Astrocyte of the spinal cord (primary cell): ENCODE measurements around the gene ABITRAM.
A peak's percentile ranks its signal among the peaks of the same experiment; 100 is the strongest.
"Not testable (repeated sequence)": the region's sequence is repeated elsewhere in the genome, so short reads cannot be mapped to it uniquely, and the experiment has no call there.

Experiments used
- DNase-seq: peaks from one replicate; pipeline ENCODE4 v3.0.0; 2011; ENCODE audit warnings: low read depth, low spot score
- H3K4me3 ChIP-seq: 2 replicates; pipeline ENCODE4 v1.5.1; 2011; ENCODE audit warnings: low read depth, mild to moderate bottlenecking, low read length, moderate library complexity
- CTCF ChIP-seq: IDR thresholded peaks from 2 replicates; pipeline ENCODE4 v1.5.1; 2012; ENCODE audit warnings: low read depth, mild to moderate bottlenecking, low read length, inconsistent platforms
- in situ Hi-C: cut with HindIII; loops from 2 replicates; pipeline ENCODE4 v1.10.0; 2017; ENCODE audit warnings: low sequenced_read_pairs

ABITRAM gene

GRCh38 chr9:108963459-108964143 lies 29.4 kb downstream of the ABITRAM start:
- no peak overlapping the region for H3K4me3 ChIP-seq
- peak; percentile 12 for DNase-seq
- in situ Hi-C loops, result no loop called here
- TF ChIP-seq CTCF, result no peak

- no peak for DNase-seq
- TF ChIP-seq CTCF, result no peak
- H3K4me3 ChIP-seq, result no peak overlapping the region
- in situ Hi-C loops, result no loop called here
Observed at GRCh38 chr9:108967916-108968315, 33.7 kb downstream of the ABITRAM start.

GRCh38 chr9:108971392-108971791 lies 37.2 kb downstream of the ABITRAM start:
- DNase-seq, H3K4me3 ChIP-seq, in situ Hi-C loops: not testable (repeated sequence)

- TF ChIP-seq CTCF, result no peak
- DNase-seq, result no peak
- no peak overlapping the region for H3K4me3 ChIP-seq
- in situ Hi-C loops, result no loop called here
Observed at GRCh38 chr9:108972186-108972585, 38.0 kb downstream of the ABITRAM start.

- no peak overlapping the region for H3K4me3 ChIP-seq
- in situ Hi-C loops, result no loop called here
- DNase-seq, result peak; percentile 52
- TF ChIP-seq CTCF, result no peak
Observed at GRCh38 chr9:108972626-108973209, 38.5 kb downstream of the ABITRAM start.

GRCh38 chr9:108973895-108974294 lies 39.7 kb downstream of the ABITRAM start:
- in situ Hi-C loops, result no loop called here
- H3K4me3 ChIP-seq, result no peak overlapping the region
- TF ChIP-seq CTCF, result no peak
- no peak for DNase-seq

GRCh38 chr9:108978205-108978604 lies 44.0 kb downstream of the ABITRAM start:
- no peak for DNase-seq

More at GRCh38 chr9:108978205-108978604, 44.0 kb downstream of the ABITRAM start:
- in situ Hi-C loops, result no loop called here
- TF ChIP-seq CTCF, result no peak
- H3K4me3 ChIP-seq, result no peak overlapping the region
